Esophagus squamous epithelium (tissue), 4 donors: ENCODE measurements around the gene CPED1.

ENCODE experiments used
- POLR2A ChIP-seq, 4 donors: fragments of 450-650 bp; IDR thresholded peaks; one replicate each; pipeline ENCODE4 v1.6.1; 2017; ENCODE audit warnings: antibody characterized with exemption in 4 of 4, mild to moderate bottlenecking in 4 of 4, moderate library complexity in 3 of 4
- TF ChIP-seq, protein P1 (sequence below), 6 experiments: fragments of 450-650 bp in 4 of 6; fragments of 200-600 bp in 2 of 6; sonication (generic) in 2 of 6; IDR thresholded peaks; one replicate each; pipeline ENCODE4 v1.5.1; 2016 to 2019; ENCODE audit warnings: antibody characterized with exemption in 6 of 6, mild to moderate bottlenecking in 4 of 6, moderate library complexity in 4 of 6

DNA sequence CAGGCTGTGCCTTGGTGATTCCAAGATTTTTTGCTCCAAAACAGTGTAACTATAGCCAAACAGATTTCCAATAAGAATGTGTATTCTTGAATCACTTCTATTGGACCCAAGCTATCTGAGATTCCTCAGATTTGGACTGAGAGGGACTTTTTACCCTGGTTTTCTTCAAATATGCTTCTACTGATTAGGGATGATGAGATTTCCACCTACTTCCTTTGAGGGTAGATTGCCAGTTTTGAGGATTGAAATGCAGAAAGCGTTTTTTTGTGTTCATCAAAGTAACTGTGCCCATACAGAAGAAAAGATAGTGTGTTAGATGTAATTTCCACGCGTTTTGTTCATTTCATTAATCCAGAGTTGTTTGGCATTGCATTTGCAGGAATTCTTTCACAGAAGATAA lies 144.9 kb downstream of the CPED1 start:
- TF ChIP-seq, protein P1, sequence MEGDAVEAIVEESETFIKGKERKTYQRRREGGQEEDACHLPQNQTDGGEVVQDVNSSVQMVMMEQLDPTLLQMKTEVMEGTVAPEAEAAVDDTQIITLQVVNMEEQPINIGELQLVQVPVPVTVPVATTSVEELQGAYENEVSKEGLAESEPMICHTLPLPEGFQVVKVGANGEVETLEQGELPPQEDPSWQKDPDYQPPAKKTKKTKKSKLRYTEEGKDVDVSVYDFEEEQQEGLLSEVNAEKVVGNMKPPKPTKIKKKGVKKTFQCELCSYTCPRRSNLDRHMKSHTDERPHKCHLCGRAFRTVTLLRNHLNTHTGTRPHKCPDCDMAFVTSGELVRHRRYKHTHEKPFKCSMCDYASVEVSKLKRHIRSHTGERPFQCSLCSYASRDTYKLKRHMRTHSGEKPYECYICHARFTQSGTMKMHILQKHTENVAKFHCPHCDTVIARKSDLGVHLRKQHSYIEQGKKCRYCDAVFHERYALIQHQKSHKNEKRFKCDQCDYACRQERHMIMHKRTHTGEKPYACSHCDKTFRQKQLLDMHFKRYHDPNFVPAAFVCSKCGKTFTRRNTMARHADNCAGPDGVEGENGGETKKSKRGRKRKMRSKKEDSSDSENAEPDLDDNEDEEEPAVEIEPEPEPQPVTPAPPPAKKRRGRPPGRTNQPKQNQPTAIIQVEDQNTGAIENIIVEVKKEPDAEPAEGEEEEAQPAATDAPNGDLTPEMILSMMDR (IDR thresholded peaks at IDR 0.05), result no peak
- no peak for TF ChIP-seq POLR2A (IDR thresholded peaks at IDR 0.05)
